HCT116 (cell line): ENCODE data around the gene CNTNAP2. TPM values are rescaled to one million over a fixed set of nuclear protein-coding genes. Genes with fewer than 3 reads are reported as not detected.

Experiments used
- ATAC-seq: fragments of 200-7000 bp; cut with Tn5 transposase; 2 replicates; pipeline ENCODE4 v1.9.1; 2020; ENCODE audit warnings: mild to moderate bottlenecking, moderate library complexity
- BruUV-seq: library from RNA; stranded (reverse); fragments of 400-500 nt; replicated peaks from 2 replicates; lab custom pipeline; 2021; lab: Mats Ljungman, UMichigan
- CTCF ChIA-PET: fragments of 300-600 bp; sonication (Branson Sonifier 250); formaldehyde crosslinking; loops from one replicate; lab custom pipeline; 2021; ENCODE audit warnings: antibody characterized with exemption; lab: Charles Lee
- POLR2A ChIA-PET: fragments of 300-600, 350-600 bp; sonication (Branson Sonifier 250); formaldehyde crosslinking; loops from one replicate; lab custom pipeline; 2021; ENCODE audit warnings: antibody characterized with exemption; lab: Charles Lee
- RAD21 ChIA-PET, 2 experiments: fragments of 300-600 bp; sonication (Branson Sonifier 250); formaldehyde crosslinking; loops; one replicate each; lab custom pipeline; 2023; ENCODE audit warnings: low total read pairs in 2 of 2; ENCODE audit not compliant: uncharacterized antibody in 2 of 2, unreplicated experiment in 2 of 2, low non-redundant PET in 1 of 2; lab: Charles Lee
- DNase-seq: peaks from one replicate; pipeline ENCODE4 v3.0.0-alpha.2; 2010; ENCODE audit warnings: low read depth, low spot score
- H2AFZ ChIP-seq: fragments of 200-600 bp; shearing (Covaris generic), sonication (generic); 2 replicates; pipeline ENCODE4 v1.6.1; 2017; ENCODE audit warnings: low read depth, mixed run types, mixed read lengths, antibody characterized with exemption, low read length; ENCODE audit not compliant: poor library complexity, severe bottlenecking
- H3K27ac ChIP-seq: 2 replicates; pipeline ENCODE4 v1.5.1; 2012; ENCODE audit warnings: low read depth, low read length
- H3K27me3 ChIP-seq: fragments of 200-600 bp; sonication (generic); 2 replicates; pipeline ENCODE4 v1.6.1; 2016; ENCODE audit warnings: mixed run types, low read length, mixed read lengths; ENCODE audit not compliant: insufficient read depth
- H3K36me3 ChIP-seq, 2 experiments: fragments of 200-500 bp in 1 of 2; fragments of 200-600 bp in 1 of 2; sonication (Bioruptor generic) in 1 of 2; sonication (generic) in 1 of 2; 2 replicates each; pipeline versions ENCODE4 v1.5.1 to v1.6.1; 2014 to 2016; ENCODE audit warnings: low read length in 2 of 2, inconsistent platforms in 1 of 2, mixed read lengths in 1 of 2, mixed run types in 1 of 2; ENCODE audit not compliant: insufficient read depth in 2 of 2, control insufficient read depth in 1 of 2
- H3K4me1 ChIP-seq, 2 experiments: fragments of 200-600 bp in 1 of 2; sonication (generic) in 1 of 2; 2 replicates each; pipeline versions ENCODE4 v1.5.1 to v1.6.1; 2012 to 2017; ENCODE audit warnings: low read length in 2 of 2, inconsistent platforms in 1 of 2, mild to moderate bottlenecking in 1 of 2, mixed read lengths in 1 of 2, mixed run types in 1 of 2, moderate library complexity in 1 of 2; ENCODE audit not compliant: insufficient read depth in 2 of 2, control insufficient read depth in 1 of 2
- H3K4me2 ChIP-seq: fragments of 200-600 bp; sonication (generic); 2 replicates; pipeline ENCODE4 v1.6.1; 2017; ENCODE audit warnings: mixed run types, low read length, mixed read lengths
- H3K4me3 ChIP-seq, 2 experiments: fragments of 200-600 bp in 1 of 2; sonication (generic) in 1 of 2; replicated peaks in 1 of 2; 2 replicates each; pipeline ENCODE4 v1.5.1; 2011 to 2016; ENCODE audit warnings: low read length in 2 of 2, control low read depth in 1 of 2, low read depth in 1 of 2, mild to moderate bottlenecking in 1 of 2, mixed read lengths in 1 of 2, mixed run types in 1 of 2
- H3K79me2 ChIP-seq: fragments of 200-600 bp; sonication (generic); 2 replicates; pipeline ENCODE4 v1.6.1; 2017; ENCODE audit warnings: mild to moderate bottlenecking, mixed run types, low read length, moderate library complexity, mixed read lengths; ENCODE audit not compliant: insufficient read depth
- H3K9ac ChIP-seq: fragments of 200-600 bp; sonication (generic); 2 replicates; pipeline ENCODE4 v1.6.1; 2016; ENCODE audit warnings: low read length, mixed read lengths
- H3K9me2 ChIP-seq: fragments of 200-600 bp; sonication (generic), shearing (Covaris generic); 2 replicates; pipeline ENCODE4 v1.6.1; 2017; ENCODE audit warnings: mixed run types, mild to moderate bottlenecking, moderate library complexity; ENCODE audit not compliant: insufficient read depth
- H3K9me3 ChIP-seq, 2 experiments: fragments of 200-500 bp in 1 of 2; fragments of 200-600 bp in 1 of 2; sonication (Bioruptor generic) in 1 of 2; sonication (generic) in 1 of 2; 2 replicates each; pipeline ENCODE4 v1.6.1; 2014 to 2017; ENCODE audit warnings: low read length in 2 of 2, mixed read lengths in 2 of 2, inconsistent platforms in 1 of 2, low read depth in 1 of 2, mild to moderate bottlenecking in 1 of 2, mixed run types in 1 of 2, moderate library complexity in 1 of 2; ENCODE audit not compliant: control insufficient read depth in 1 of 2, insufficient read depth in 1 of 2
- H4K20me1 ChIP-seq: fragments of 200-600 bp; sonication (generic), shearing (Covaris generic); 2 replicates; pipeline ENCODE4 v1.6.1; 2017; ENCODE audit warnings: mixed run types, mild to moderate bottlenecking, moderate library complexity; ENCODE audit not compliant: insufficient read depth
- EGR1 ChIP-seq: IDR thresholded peaks from 2 replicates; pipeline ENCODE4 v1.6.1; 2012; ENCODE audit warnings: low read depth
- ELF1 ChIP-seq: IDR thresholded peaks from 2 replicates; pipeline ENCODE4 v1.6.1; 2012; ENCODE audit warnings: low read depth, borderline replicate concordance
- FOSL1 ChIP-seq: IDR thresholded peaks from 2 replicates; pipeline ENCODE4 v1.6.1; 2012; ENCODE audit warnings: low read depth
- REST ChIP-seq: IDR thresholded peaks from 2 replicates; pipeline ENCODE4 v1.6.1; 2012; ENCODE audit warnings: low read depth
- SP1 ChIP-seq: IDR thresholded peaks from 2 replicates; pipeline ENCODE4 v1.6.1; 2012; ENCODE audit warnings: low read depth
- ZBTB33 ChIP-seq: IDR thresholded peaks from 2 replicates; pipeline ENCODE4 v1.6.1; 2011; ENCODE audit warnings: mild to moderate bottlenecking, low read length, moderate library complexity; ENCODE audit not compliant: insufficient replicate concordance; ENCODE audit errors: extremely low read depth
- ZNF274 ChIP-seq: fragments of 200-500 bp; sonication (Bioruptor generic); IDR thresholded peaks from 2 replicates; pipeline ENCODE4 v1.6.1; 2014; ENCODE audit warnings: mild to moderate bottlenecking, low read depth, low read length, inconsistent platforms
- intact Hi-C: fragments of 100-400 bp; cut with micrococcal nuclease; formaldehyde crosslinking; loops from 2 replicates; pipeline ENCODE4 v1.10.0; 2022
- total RNA-seq: library from RNA; stranded (reverse); gene quantifications from one replicate; pipeline ENCODE4 v1.2.1, GENCODE V29; 2021; ENCODE audit not compliant: unreplicated experiment

CNTNAP2 gene
- total RNA-seq, 1 experiment from 2014 or later, result 0.37 TPM

GRCh38 chr7:147664541-147664940, 1547.9 kb downstream of the CNTNAP2 start:
- RAD21 ChIA-PET, result no interaction called here
- no peaks in the 10 kb centered on the region for H3K27me3 ChIP-seq
- no peak for DNase-seq
- CTCF ChIA-PET, result no interaction called here
- no peak overlapping the region for H3K9ac ChIP-seq
- POLR2A ChIA-PET, result no interaction called here
- no peak overlapping the region for H3K4me3 ChIP-seq
- no peaks in the 10 kb centered on the region for H3K9me2 ChIP-seq
- no peak for TF ChIP-seq ELF1
- no peak for TF ChIP-seq SP1
- no peak for TF ChIP-seq EGR1
- no peak for TF ChIP-seq ZNF274
- TF ChIP-seq FOSL1, result no peak
- no TSS peak for BruUV-seq
- no peaks in the 10 kb centered on the region for H3K79me2 ChIP-seq
- ATAC-seq, result no peak
- no peak overlapping the region for H3K4me2 ChIP-seq
- no peaks in the 10 kb centered on the region for H4K20me1 ChIP-seq
- no peaks in the 10 kb centered on the region for H3K36me3 ChIP-seq
- intact Hi-C loops, result no loop called here
- no peak overlapping the region for H3K27ac ChIP-seq
- peaks cover 4 to 26% of the 10 kb centered on the region in 2 experiments; a peak in 2 of 4 replicates for H3K9me3 ChIP-seq
- no peaks in the 10 kb centered on the region for H3K4me1 ChIP-seq
- no peak overlapping the region for H2AFZ ChIP-seq

- no TSS peak for BruUV-seq
- ATAC-seq, result no peak
- Histone ChIP-seq H3K36me3 (no peaks in the 10 kb centered on the region), H3K9me2 (no peaks in the 10 kb centered on the region), H3K9ac (no peak overlapping the region), H3K27me3 (no peaks in the 10 kb centered on the region), H3K9me3 (peaks cover 4 to 24% of the 10 kb centered on the region in 2 experiments; a peak in 2 of 4 replicates), H4K20me1 (no peaks in the 10 kb centered on the region), H2AFZ (no peak overlapping the region), H3K4me1 (no peaks in the 10 kb centered on the region), H3K4me3 (no peak overlapping the region), H3K79me2 (no peaks in the 10 kb centered on the region), H3K4me2 (no peak overlapping the region), H3K27ac (no peak overlapping the region)
- no peak for DNase-seq
- ChIA-PET RAD21 (no interaction called here), CTCF (no interaction called here), POLR2A (no interaction called here)
- no peak for TF ChIP-seq ZBTB33
- no peak for TF ChIP-seq REST
- intact Hi-C loops, result no loop called here
These were observed 1554.2 kb downstream of the CNTNAP2 start for GRCh38 chr7:147670759-147671158.
